Measurements from ENCODE around the gene TMEM219.

The TMEM219 gene

DNA sequence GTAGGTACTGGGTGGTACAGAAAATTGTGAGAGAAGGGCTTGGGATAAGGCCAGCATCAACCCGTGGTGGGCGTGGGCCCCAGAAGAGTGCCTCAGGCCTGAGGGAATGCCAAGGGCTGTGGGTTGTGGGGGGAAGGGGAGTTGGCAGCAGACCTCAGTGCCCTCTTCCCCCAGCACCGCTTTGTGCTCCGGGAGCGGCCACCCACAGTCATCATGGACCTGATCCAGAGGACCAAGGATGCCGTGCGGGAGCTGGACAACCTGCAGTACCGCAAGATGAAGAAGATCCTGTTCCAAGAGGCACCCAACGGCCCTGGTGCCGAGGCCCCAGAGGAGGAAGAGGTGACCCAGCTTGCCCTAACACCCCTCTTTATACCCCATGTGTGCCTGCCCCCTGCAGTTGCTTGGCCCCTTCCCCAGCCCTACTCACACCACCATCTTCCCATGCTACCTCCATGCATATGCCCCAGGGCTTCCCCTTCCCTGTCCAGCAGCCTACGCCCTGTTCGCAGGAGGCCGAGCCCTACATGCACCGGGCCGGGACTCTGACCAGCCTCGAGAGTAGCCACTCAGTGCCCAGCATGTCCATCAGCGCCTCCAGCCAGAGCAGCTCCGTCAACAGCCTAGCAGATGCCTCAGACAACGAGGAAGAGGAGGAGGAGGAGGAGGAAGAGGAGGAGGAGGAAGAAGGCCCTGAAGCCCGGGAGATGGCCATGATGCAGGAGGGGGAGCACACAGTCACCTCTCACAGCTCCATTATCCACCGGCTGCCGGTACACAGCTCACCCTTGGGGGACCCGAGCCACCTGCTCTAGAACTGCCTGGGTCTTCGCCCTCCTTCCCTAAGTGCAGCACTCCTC, 20.9 kb downstream of the TMEM219 start:
- no peak for DNase-seq

DNA sequence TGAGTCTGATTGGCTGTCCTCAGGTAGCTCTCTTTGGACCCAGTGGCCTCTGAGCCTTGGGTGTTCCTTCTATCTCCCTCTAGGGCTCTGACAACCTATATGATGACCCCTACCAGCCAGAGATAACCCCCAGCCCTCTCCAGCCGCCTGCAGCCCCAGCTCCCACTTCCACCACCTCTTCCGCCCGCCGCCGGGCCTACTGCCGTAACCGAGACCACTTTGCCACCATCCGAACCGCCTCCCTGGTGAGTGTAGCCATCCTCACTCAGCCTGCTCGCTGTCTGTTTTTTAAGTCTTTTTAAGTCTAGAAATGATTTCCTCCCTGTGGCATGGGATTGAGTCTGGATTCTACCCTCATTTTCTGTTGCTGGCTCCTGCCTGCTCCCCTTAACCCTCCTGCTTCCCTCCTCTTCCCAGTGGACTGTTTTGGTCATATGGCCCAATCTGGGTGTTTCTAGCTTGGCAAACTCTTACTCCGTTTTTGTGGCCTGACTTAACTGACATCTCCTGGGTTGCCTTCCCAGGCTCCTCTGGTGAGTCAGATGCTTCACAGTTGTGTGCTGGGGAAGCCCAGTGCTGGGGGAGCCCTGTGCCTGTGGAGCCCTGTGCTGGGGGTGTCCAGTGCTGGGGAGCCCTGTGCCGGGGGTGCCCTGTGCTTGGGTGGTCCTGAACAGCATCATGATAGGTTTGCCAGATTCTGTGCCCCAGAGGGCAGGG, 21.7 kb downstream of the TMEM219 start:
- DNase-seq, result no peak

DNA sequence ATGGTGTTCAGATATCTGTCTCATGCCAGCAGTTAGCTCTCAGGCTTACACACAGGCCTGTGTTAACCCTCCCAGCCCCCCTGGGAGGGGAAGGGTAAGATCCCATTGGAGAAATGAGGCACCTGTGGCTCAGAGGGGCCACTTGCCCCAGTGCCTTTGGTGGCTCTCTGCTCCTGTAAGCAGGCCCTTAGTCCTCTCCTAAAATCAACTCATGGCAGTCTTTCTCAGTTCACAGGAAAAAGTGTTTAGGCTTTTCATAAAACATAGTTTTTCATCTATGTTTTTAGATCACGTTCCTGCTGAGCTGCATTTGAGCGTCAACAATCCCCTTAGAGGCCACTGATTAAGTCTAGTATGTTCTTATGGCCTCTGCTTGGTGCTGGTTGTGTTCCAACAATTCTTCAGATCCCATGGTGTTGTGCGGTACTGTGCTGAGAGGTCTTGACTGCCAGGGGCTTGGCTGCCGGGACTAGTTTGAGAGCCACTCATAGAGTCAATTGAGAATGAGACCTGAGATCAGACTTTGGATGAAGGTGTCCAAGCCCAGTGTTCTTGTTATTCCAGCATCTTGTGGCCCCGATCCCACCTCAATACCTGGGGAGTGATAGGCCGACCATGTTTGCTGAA, 22.4 kb downstream of the TMEM219 start:
- no peak for DNase-seq

DNA sequence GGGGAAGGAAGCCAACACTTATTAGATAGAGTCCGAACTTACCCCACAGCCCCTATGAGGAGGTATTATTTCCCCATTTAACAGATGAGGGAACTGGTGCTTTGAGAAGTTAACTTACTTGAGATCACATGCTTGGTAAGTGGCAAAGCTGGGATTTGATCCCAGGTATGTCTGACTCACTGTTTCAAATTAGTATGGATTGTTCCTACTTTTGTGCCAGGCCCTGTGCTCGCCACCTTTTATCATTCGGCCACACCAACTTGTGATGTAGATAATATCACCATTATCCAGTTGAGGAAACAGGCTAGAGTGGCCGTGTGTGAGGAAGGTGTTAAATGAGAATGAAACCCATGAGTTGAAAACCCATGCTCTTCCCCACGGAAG, 22.9 kb downstream of the TMEM219 start:
- DNase-seq, result no peak

DNA sequence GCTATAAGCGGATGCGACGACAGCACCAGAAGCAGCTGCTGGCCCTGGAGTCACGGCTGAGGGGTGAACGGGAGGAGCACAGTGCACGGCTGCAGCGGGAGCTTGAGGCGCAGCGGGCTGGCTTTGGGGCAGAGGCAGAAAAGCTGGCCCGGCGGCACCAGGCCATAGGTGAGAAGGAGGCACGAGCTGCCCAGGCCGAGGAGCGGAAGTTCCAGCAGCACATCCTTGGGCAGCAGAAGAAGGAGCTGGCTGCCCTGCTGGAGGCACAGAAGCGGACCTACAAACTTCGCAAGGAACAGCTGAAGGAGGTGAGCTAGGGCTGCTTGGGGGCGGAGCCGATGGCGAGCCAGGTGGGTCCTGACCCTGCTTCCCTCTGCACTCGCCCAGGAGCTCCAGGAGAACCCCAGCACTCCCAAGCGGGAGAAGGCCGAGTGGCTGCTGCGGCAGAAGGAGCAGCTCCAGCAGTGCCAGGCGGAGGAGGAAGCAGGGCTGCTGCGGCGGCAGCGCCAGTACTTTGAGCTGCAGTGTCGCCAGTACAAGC, 23.5 kb downstream of the TMEM219 start:
- DNase-seq, result no peak

DNA sequence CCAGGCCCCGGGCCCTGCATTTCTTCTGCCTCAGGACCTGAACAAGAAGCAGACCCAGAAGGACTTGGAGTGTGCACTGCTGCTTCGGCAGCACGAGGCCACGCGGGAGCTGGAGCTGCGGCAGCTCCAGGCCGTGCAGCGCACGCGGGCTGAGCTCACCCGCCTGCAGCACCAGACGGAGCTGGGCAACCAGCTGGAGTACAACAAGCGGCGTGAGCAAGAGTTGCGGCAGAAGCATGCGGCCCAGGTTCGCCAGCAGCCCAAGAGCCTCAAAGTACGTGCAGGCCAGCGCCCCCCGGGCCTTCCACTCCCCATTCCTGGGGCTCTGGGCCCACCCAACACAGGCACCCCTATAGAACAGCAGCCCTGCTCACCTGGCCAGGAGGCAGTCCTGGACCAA, 24.4 kb downstream of the TMEM219 start:
- DNase-seq, result no peak

DNA sequence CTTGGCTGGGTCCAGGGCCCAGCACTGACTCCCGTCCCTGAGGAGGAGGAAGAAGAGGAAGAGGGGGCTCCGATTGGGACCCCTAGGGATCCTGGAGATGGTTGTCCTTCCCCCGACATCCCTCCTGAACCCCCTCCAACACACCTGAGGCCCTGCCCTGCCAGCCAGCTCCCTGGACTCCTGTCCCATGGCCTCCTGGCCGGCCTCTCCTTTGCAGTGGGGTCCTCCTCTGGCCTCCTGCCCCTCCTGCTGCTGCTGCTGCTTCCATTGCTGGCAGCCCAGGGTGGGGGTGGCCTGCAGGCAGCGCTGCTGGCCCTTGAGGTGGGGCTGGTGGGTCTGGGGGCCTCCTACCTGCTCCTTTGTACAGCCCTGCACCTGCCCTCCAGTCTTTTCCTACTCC, 25.1 kb downstream of the TMEM219 start:
- no peak for DNase-seq

DNA sequence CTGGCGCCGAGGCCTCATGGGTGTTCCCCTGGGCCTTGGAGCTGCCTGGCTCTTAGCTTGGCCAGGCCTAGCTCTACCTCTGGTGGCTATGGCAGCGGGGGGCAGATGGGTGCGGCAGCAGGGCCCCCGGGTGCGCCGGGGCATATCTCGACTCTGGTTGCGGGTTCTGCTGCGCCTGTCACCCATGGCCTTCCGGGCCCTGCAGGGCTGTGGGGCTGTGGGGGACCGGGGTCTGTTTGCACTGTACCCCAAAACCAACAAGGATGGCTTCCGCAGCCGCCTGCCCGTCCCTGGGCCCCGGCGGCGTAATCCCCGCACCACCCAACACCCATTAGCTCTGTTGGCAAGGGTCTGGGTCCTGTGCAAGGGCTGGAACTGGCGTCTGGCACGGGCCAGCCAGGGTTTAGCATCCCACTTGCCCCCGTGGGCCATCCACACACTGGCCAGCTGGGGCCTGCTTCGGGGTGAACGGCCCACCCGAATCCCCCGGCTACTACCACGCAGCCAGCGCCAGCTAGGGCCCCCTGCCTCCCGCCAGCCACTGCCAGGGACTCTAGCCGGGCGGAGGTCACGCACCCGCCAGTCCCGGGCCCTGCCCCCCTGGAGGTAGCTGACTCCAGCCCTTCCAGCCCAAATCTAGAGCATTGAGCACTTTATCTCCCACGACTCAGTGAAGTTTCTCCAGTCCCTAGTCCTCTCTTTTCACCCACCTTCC, 25.6 kb downstream of the TMEM219 start:
- DNase-seq, result no peak

DNA sequence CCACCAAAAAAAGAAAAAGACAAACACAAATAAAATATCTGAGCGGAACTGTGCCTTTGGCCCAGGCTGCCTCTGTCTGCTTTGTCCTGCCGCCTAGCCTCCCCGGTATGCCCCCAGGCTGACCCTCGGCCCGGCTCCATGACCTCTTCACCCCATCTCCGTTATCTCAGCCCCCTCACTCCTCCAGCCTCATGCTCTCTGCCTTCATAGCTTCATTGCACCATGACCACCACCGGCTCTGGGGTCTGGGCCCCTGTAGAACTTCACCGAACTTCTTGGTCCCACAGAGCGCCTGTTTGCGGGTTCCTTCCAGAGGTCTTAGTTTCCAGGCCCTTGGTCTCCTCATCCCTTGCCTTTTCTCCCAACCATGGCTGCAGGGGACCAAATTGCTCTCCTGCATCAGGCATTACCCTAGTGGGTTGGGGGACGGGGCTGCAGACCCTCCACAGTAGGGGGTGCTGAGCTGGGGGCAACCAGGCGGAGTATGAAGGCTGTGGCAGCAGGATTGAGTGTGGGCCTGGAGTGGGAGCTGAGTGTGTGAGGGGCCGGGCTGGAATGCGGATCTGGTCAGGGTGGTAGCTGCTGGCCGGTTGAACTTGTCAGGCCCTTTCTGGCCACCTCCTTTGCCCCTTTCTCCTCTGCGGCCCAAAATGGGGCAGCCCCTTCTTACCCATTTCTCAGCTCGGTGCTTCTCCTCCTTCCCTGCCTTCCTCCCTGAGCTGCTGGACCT, 26.6 kb downstream of the TMEM219 start:
- no peak for DNase-seq

DNA sequence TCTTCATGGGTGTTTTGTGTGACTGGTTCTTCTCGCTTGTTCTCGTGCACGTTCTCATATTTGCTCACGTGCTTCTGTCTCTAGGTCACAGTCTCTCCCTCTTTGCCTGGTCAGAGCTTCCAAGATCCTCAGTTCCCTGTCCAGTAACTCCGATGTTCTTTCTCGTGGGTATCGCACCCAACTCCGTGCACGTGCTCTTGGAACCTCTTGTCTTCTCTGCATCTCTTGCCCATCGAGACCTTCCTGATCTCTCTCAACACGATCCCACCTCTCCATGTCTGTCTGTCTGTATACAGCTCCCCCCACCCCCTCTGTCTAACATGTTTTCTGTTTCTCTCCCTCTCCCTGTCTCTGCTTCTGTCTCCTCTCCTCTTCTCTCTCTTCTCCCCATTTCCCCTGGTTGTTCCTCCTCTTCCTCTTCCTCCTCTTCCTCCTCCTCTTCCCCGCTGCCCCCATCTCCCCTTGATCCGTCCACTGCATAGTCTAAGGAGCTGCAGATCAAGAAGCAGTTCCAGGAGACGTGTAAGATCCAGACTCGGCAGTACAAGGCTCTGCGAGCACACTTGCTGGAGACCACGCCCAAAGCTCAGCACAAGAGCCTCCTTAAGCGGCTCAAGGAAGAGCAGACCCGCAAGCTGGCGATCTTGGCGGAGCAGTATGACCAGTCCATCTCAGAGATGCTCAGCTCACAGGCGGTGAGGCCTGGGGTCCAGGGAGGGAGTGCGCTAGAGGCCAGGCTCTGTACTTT, 27.4 kb downstream of the TMEM219 start:
- no peak for DNase-seq

DNA sequence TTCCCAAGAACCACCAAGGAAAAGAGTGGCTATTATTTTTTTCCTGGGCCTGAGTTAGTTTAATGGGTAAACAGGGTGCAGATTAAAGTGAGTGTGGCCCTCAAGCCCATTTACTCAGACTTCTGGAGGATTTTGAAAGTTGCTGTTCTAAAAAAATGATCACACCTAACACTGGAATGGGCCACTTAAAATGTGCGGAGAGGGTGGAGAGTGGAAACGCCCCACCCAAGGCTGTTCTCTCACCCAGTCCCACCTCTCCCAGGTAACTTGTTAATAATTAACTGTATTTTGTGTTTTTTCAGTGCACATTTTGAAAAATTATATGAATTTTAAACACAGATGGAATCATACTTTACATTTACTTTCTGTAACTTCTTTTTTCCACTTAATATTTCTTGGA, 28.2 kb downstream of the TMEM219 start:
- no peak for DNase-seq

DNA sequence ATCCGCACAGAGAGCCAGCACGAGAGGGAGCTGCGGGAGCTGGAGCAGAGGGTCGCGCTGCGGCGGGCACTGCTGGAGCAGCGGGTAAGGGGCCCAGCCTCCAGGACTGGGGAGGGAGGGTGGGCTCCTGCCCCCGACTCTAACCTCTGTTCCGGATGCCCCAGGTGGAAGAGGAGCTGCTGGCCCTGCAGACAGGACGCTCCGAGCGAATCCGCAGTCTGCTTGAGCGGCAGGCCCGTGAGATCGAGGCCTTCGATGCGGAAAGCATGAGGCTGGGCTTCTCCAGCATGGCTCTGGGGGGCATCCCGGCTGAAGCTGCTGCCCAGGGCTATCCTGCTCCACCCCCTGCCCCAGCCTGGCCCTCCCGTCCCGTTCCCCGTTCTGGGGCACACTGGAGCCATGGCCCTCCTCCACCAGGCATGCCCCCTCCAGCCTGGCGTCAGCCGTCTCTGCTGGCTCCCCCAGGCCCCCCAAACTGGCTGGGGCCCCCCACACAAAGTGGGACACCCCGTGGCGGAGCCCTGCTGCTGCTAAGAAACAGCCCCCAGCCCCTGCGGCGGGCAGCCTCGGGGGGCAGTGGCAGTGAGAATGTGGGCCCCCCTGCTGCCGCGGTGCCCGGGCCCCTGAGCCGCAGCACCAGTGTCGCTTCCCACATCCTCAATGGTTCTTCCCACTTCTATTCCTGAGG, 29.1 kb downstream of the TMEM219 start:
- DNase-seq, result no peak

DNA sequence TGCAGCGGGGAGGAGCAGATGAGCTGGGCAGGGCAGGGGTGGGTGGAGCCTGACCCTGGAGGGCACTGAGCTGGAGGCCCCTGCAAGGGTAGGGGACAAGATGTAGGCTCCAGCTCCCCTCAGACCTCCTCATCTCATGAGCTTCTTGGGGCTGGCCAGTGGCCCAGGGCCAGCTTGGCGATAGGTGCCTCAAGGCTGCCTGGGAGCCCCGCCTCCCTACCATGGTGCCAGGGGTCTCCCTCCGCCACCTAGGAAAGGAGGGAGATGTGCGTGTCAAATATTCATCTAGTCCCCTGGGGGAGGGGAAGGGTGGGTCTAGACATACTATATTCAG, 29.7 kb downstream of the TMEM219 start:
- DNase-seq, result no peak

DNA sequence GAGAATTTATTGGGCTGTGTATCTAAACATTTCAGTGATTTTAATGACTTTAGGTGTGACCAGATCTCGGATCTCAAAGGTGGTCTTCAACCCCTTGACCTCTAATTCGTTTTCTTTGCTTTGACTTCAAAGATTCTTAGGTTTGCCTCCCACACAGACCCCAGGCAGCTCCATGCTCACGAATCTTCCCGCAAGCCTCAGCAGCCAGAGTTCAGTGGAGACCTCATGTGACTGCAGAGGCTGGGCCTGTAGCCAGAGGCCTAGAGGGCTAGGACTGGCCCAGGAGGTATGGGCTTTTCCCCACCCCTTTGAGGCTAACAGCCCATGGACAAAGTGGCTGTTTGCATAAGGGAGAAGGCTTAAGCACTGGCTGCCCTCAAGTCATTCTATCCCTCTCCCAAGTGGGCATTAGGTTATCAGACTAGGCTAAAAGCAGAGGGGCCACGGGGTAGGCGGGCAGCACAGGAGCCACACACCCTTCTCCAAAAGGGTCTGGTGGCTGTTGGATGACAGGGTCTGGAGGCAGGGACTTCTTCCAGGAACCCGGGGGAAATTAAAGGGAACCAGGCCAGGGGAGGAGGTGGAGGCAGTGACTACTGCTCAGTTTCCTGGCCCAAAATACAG, 30.6 kb downstream of the TMEM219 start:
- DNase-seq, result no peak

DNA sequence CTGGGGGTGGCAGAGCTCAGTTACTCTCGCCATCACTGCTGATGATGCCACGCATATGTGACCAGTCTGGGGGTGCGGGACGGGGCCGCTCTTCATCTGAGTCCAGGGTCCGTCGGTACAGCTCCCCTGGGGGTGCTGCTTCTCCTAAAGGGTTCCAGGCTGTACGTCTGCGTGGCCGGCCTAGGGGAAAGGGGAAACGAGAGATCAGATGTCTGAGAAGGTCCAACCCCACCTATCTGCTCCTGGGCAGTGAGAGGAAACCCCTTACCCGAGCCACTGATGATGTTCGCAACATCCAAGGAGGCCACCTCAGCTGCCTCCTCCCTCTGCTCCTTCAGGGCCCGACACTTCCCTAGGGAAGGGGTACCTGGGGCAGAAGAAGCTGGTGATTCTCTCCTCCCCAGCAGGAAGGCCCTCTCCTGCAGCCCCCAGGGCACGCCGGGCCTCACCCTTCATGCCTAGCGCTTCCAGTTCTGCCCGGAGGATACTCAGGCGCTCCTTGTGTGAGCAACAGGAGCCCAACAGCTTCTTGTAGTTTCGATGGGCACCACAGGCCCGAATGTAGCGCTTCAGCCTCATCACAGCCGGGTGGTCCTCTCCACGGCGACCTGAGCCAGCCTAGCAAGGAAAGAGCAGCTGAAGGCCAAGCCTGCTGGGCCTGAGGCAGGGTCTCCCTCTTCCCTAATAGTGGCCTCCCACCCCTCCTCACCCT, 31.5 kb downstream of the TMEM219 start:
- no peak for DNase-seq

DNA sequence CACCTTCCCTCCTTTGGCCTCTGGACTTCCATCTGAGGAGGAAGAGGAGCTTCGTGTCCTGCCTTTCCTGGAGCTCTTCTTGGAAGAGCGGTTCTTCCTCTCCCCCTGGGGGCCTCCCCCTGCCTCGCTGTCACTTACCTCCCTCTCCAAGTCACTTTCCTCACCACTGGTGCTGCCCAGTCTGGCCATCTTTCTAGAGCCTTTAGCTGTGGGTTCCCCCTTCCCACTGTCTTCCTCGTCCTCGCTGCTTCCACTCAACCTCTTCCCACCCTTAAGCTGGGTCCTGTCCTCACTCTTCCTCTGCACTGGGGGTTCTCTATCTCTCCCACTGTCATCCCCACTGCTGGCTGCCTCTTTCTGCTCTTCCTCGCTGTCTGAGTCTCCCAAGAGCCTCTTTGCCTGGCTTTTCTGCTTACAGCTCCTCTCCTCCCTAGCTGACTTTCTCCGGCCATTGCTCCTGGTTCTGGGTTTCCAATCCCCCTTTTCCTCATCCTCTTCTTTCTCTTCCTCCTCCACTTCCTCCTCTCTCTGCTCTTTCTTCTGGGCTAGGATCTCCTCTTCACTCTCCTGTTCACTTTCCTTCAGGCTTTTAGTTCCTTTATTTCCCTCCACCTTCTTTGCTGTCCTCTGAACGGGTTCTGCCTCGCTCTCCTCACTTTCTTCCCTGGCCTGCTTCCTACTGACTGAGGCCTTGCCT, 32.2 kb downstream of the TMEM219 start:
- DNase-seq, result no peak

DNA sequence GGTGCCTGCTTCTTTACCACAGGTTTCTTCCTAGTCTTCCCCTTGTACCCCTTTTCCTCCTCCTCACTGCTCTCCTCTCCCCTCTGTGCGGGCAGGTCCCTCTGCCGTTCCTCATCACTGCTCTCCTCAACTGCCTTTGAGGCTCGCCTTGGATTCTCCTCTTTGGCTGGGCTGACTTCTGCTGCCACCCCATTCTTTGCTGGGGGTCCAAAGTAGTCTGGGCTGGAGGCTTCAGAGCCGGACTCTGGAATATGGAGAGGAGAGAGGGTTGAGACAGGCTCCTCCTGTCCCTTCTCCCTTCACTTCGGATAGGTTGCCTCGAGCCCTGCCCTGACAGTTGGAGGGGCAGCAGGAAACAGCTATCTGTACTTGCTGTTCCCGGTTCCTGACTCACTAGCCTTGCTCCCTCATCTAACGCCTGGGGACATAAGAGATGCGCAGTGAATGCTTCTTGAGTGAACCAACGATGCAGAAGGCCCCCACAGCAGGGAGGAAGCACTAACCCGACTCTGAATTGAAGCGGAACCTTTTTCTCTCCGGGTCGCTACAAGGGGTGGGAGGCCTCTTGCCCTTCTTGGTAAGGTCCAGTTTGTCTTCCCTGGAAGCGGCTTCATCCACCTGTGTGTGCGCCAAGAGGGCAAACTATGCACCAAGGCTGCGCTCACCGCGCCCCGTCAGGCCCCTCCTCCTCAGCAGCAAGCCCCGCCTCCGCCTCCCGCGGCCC, 32.9 kb downstream of the TMEM219 start:
- peak; percentile 53 for DNase-seq

DNA sequence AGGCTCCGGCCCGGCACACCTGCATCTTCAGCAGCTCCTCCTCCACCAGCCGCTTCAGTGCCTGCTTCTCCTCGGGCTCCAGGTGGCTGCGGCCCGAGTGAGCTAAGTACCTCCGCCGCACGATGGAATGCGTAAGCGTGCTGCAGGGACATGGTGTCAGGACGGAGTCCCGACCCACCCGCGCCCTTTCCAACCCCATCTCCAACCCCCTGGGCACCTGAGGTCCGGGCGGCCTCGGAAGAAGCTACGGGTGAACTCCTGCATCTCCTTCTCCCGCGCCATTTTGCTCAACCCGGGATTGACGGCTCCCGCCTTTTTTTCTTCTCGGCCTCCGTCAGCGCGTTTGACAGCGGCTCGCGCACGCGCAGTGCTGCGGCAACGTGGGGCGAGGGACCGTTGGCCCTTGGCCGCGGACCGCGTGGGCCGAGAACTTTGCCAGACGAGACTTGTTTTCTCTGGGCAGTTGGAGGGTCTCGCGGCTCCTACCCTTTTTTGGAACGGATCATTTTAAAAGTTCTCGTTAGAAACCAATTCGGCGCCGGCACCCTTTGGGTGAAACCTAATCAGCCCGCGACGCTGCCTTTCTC, 33.5 kb downstream of the TMEM219 start, which contains the start of gene HIRIP3:
Gene HIRIP3, minus strand, starts transcription at position 294 of the 587 bp plus-strand sequence. Its CDS starts 12 bp downstream, at position 282.
- DNase-seq, result peak; percentile 84

Data from fibroblast of skin of scalp (primary cell).